ENCODE data around the gene ANKRD31.
"Not testable (repeated sequence)": the region's sequence is repeated elsewhere in the genome, so short reads cannot be mapped to it uniquely, and the experiment has no call there.

ANKRD31 gene

GRCh38 chr5:75079346-75079745, 157.3 kb downstream of the ANKRD31 start:
- H3K36me3 ChIP-seq (ENCODE audit: control insufficient read depth in 1 of 2, insufficient read depth in 2 of 2, low read length in 2 of 2); H3K9me3 ChIP-seq (ENCODE audit: control insufficient read depth in 1 of 2, low read length in 2 of 2); H3K27me3 ChIP-seq (ENCODE audit: control insufficient read depth in 1 of 2, insufficient read depth in 2 of 2, low read length in 2 of 2); H3K27ac ChIP-seq (ENCODE audit: low read depth, low read length); H3K4me3 ChIP-seq (ENCODE audit: low read depth in 1 of 2, low read length in 2 of 2); H3K9ac ChIP-seq (ENCODE audit: low read depth in 1 of 2, low read length in 2 of 2); H3K4me1 ChIP-seq (ENCODE audit: control insufficient read depth in 1 of 2, insufficient read depth in 2 of 2, low read length in 2 of 2): not testable (repeated sequence)

- H3K9me3 ChIP-seq (ENCODE audit: control insufficient read depth in 1 of 2, low read length in 2 of 2): no peaks in the 10 kb centered on the region
- H3K27me3 ChIP-seq (ENCODE audit: control insufficient read depth in 1 of 2, insufficient read depth in 2 of 2, low read length in 2 of 2): no peaks in the 10 kb centered on the region
- H3K9ac ChIP-seq (ENCODE audit: low read depth in 1 of 2, low read length in 2 of 2): no peak overlapping the region
Observed at GRCh38 chr5:75078027-75078426, 158.7 kb downstream of the ANKRD31 start.

GRCh38 chr5:75072061-75072460, 164.6 kb downstream of the ANKRD31 start:
- Histone ChIP-seq H3K9ac (ENCODE audit: low read depth in 1 of 2, low read length in 2 of 2) (no peak overlapping the region), H3K4me1 (ENCODE audit: control insufficient read depth in 1 of 2, insufficient read depth in 2 of 2, low read length in 2 of 2) (peaks cover 0 to 3% of the 10 kb centered on the region in 2 donors), H3K36me3 (ENCODE audit: control insufficient read depth in 1 of 2, insufficient read depth in 2 of 2, low read length in 2 of 2) (no peaks in the 10 kb centered on the region), H3K4me3 (ENCODE audit: low read depth in 1 of 2, low read length in 2 of 2) (no peak overlapping the region), H3K27me3 (ENCODE audit: control insufficient read depth in 1 of 2, insufficient read depth in 2 of 2, low read length in 2 of 2) (no peaks in the 10 kb centered on the region), H3K27ac (ENCODE audit: low read depth, low read length) (no peak overlapping the region), H3K9me3 (ENCODE audit: control insufficient read depth in 1 of 2, low read length in 2 of 2) (no peaks in the 10 kb centered on the region)

More at GRCh38 chr5:75078027-75078426, 158.7 kb downstream of the ANKRD31 start:
- no peaks in the 10 kb centered on the region for H3K4me1 ChIP-seq (ENCODE audit: control insufficient read depth in 1 of 2, insufficient read depth in 2 of 2, low read length in 2 of 2)
- H3K36me3 ChIP-seq (ENCODE audit: control insufficient read depth in 1 of 2, insufficient read depth in 2 of 2, low read length in 2 of 2): no peaks in the 10 kb centered on the region
- no peak overlapping the region for H3K27ac ChIP-seq (ENCODE audit: low read depth, low read length)
- H3K4me3 ChIP-seq (ENCODE audit: low read depth in 1 of 2, low read length in 2 of 2): no peak overlapping the region

- H3K4me3 ChIP-seq (ENCODE audit: low read depth in 1 of 2, low read length in 2 of 2): no peak overlapping the region
- H3K27me3 ChIP-seq (ENCODE audit: control insufficient read depth in 1 of 2, insufficient read depth in 2 of 2, low read length in 2 of 2): no peaks in the 10 kb centered on the region
- no peak overlapping the region for H3K27ac ChIP-seq (ENCODE audit: low read depth, low read length)
- H3K9me3 ChIP-seq (ENCODE audit: control insufficient read depth in 1 of 2, low read length in 2 of 2): no peaks in the 10 kb centered on the region
- H3K36me3 ChIP-seq (ENCODE audit: control insufficient read depth in 1 of 2, insufficient read depth in 2 of 2, low read length in 2 of 2): no peaks in the 10 kb centered on the region
- peaks cover 0 to 3% of the 10 kb centered on the region in 2 donors for H3K4me1 ChIP-seq (ENCODE audit: control insufficient read depth in 1 of 2, insufficient read depth in 2 of 2, low read length in 2 of 2)
- no peak overlapping the region for H3K9ac ChIP-seq (ENCODE audit: low read depth in 1 of 2, low read length in 2 of 2)
Observed at GRCh38 chr5:75071100-75071499, 165.6 kb downstream of the ANKRD31 start.

GRCh38 chr5:75067434-75067833, 169.2 kb downstream of the ANKRD31 start:
- Histone ChIP-seq H3K9ac (ENCODE audit: low read depth in 1 of 2, low read length in 2 of 2) (no peak overlapping the region), H3K27me3 (ENCODE audit: control insufficient read depth in 1 of 2, insufficient read depth in 2 of 2, low read length in 2 of 2) (no peaks in the 10 kb centered on the region), H3K4me3 (ENCODE audit: low read depth in 1 of 2, low read length in 2 of 2) (no peak overlapping the region), H3K27ac (ENCODE audit: low read depth, low read length) (no peak overlapping the region), H3K4me1 (ENCODE audit: control insufficient read depth in 1 of 2, insufficient read depth in 2 of 2, low read length in 2 of 2) (peaks cover 3% of the 10 kb centered on the region in 2 donors), H3K9me3 (ENCODE audit: control insufficient read depth in 1 of 2, low read length in 2 of 2) (no peaks in the 10 kb centered on the region), H3K36me3 (ENCODE audit: control insufficient read depth in 1 of 2, insufficient read depth in 2 of 2, low read length in 2 of 2) (no peaks in the 10 kb centered on the region)

- Histone ChIP-seq H3K27me3 (ENCODE audit: control insufficient read depth in 1 of 2, insufficient read depth in 2 of 2, low read length in 2 of 2) (no peaks in the 10 kb centered on the region), H3K36me3 (ENCODE audit: control insufficient read depth in 1 of 2, insufficient read depth in 2 of 2, low read length in 2 of 2) (no peaks in the 10 kb centered on the region), H3K4me1 (ENCODE audit: control insufficient read depth in 1 of 2, insufficient read depth in 2 of 2, low read length in 2 of 2) (peaks cover 0 to 3% of the 10 kb centered on the region in 2 donors), H3K4me3 (ENCODE audit: low read depth in 1 of 2, low read length in 2 of 2) (no peak overlapping the region), H3K27ac (ENCODE audit: low read depth, low read length) (no peak overlapping the region), H3K9me3 (ENCODE audit: control insufficient read depth in 1 of 2, low read length in 2 of 2) (no peaks in the 10 kb centered on the region), H3K9ac (ENCODE audit: low read depth in 1 of 2, low read length in 2 of 2) (no peak overlapping the region)
Observed at GRCh38 chr5:75062925-75063531, 173.7 kb downstream of the ANKRD31 start.

- H3K9me3 ChIP-seq (ENCODE audit: control insufficient read depth in 1 of 2, low read length in 2 of 2): no peaks in the 10 kb centered on the region
- H3K36me3 ChIP-seq (ENCODE audit: control insufficient read depth in 1 of 2, insufficient read depth in 2 of 2, low read length in 2 of 2): no peaks in the 10 kb centered on the region
- no peaks in the 10 kb centered on the region for H3K27me3 ChIP-seq (ENCODE audit: control insufficient read depth in 1 of 2, insufficient read depth in 2 of 2, low read length in 2 of 2)
- no peak overlapping the region for H3K4me3 ChIP-seq (ENCODE audit: low read depth in 1 of 2, low read length in 2 of 2)
- peaks cover under 1 to 3% of the 10 kb centered on the region in 2 donors for H3K4me1 ChIP-seq (ENCODE audit: control insufficient read depth in 1 of 2, insufficient read depth in 2 of 2, low read length in 2 of 2)
- no peak overlapping the region for H3K9ac ChIP-seq (ENCODE audit: low read depth in 1 of 2, low read length in 2 of 2)
- no peak overlapping the region for H3K27ac ChIP-seq (ENCODE audit: low read depth, low read length)
Observed at GRCh38 chr5:75059912-75060545, 176.6 kb downstream of the ANKRD31 start.

- H3K9ac ChIP-seq (ENCODE audit: low read depth in 1 of 2, low read length in 2 of 2): no peak overlapping the region
- no peak overlapping the region for H3K4me3 ChIP-seq (ENCODE audit: low read depth in 1 of 2, low read length in 2 of 2)
- H3K27ac ChIP-seq (ENCODE audit: low read depth, low read length): no peak overlapping the region
- no peaks in the 10 kb centered on the region for H3K36me3 ChIP-seq (ENCODE audit: control insufficient read depth in 1 of 2, insufficient read depth in 2 of 2, low read length in 2 of 2)
- peaks cover 10 to 12% of the 10 kb centered on the region in 2 donors for H3K4me1 ChIP-seq (ENCODE audit: control insufficient read depth in 1 of 2, insufficient read depth in 2 of 2, low read length in 2 of 2)
- H3K27me3 ChIP-seq (ENCODE audit: control insufficient read depth in 1 of 2, insufficient read depth in 2 of 2, low read length in 2 of 2): no peaks in the 10 kb centered on the region
- no peaks in the 10 kb centered on the region for H3K9me3 ChIP-seq (ENCODE audit: control insufficient read depth in 1 of 2, low read length in 2 of 2)
Observed at GRCh38 chr5:75058986-75059535, 177.6 kb downstream of the ANKRD31 start.

- H3K9me3 ChIP-seq (ENCODE audit: control insufficient read depth in 1 of 2, low read length in 2 of 2): no peaks in the 10 kb centered on the region
- H3K27ac ChIP-seq (ENCODE audit: low read depth, low read length): no peak overlapping the region
- H3K9ac ChIP-seq (ENCODE audit: low read depth in 1 of 2, low read length in 2 of 2): no peak overlapping the region
- H3K4me3 ChIP-seq (ENCODE audit: low read depth in 1 of 2, low read length in 2 of 2): no peak overlapping the region
- peaks cover 9 to 13% of the 10 kb centered on the region in 2 donors for H3K4me1 ChIP-seq (ENCODE audit: control insufficient read depth in 1 of 2, insufficient read depth in 2 of 2, low read length in 2 of 2)
- no peaks in the 10 kb centered on the region for H3K36me3 ChIP-seq (ENCODE audit: control insufficient read depth in 1 of 2, insufficient read depth in 2 of 2, low read length in 2 of 2)
- no peaks in the 10 kb centered on the region for H3K27me3 ChIP-seq (ENCODE audit: control insufficient read depth in 1 of 2, insufficient read depth in 2 of 2, low read length in 2 of 2)
Observed at GRCh38 chr5:75057561-75057960, 179.1 kb downstream of the ANKRD31 start.

- Histone ChIP-seq H3K36me3 (ENCODE audit: control insufficient read depth in 1 of 2, insufficient read depth in 2 of 2, low read length in 2 of 2) (no peaks in the 10 kb centered on the region), H3K9me3 (ENCODE audit: control insufficient read depth in 1 of 2, low read length in 2 of 2) (no peaks in the 10 kb centered on the region), H3K4me1 (ENCODE audit: control insufficient read depth in 1 of 2, insufficient read depth in 2 of 2, low read length in 2 of 2) (peaks cover 16 to 27% of the 10 kb centered on the region in 2 donors), H3K9ac (ENCODE audit: low read depth in 1 of 2, low read length in 2 of 2) (no peak overlapping the region), H3K27me3 (ENCODE audit: control insufficient read depth in 1 of 2, insufficient read depth in 2 of 2, low read length in 2 of 2) (no peaks in the 10 kb centered on the region), H3K4me3 (ENCODE audit: low read depth in 1 of 2, low read length in 2 of 2) (no peak overlapping the region), H3K27ac (ENCODE audit: low read depth, low read length) (no peak overlapping the region)
Observed at GRCh38 chr5:75055727-75056144, 180.9 kb downstream of the ANKRD31 start.

Measured in duodenal mucosa (tissue), 2 donors.